Lower lobe of right lung (tissue), 2 donors: ENCODE measurements around the gene GDI1. TPM values are rescaled to one million over a fixed set of nuclear protein-coding genes. Genes with fewer than 3 reads are reported as not detected.

Experiments
- ATAC-seq, 2 donors: fragments of 200-7000 bp; cut with Tn5 transposase; one replicate each; pipeline ENCODE4 v1.9.1; 2020 to 2022; ENCODE audit warnings: mild to moderate bottlenecking in 2 of 2, moderate library complexity in 2 of 2
- DNase-seq: peaks from one replicate; pipeline ENCODE4 v3.0.0-alpha.2; 2020
- H3K27ac ChIP-seq: fragments of 200-600 bp; one replicate; pipeline ENCODE4 v1.8.0; 2022
- H3K27me3 ChIP-seq: fragments of 200-600 bp; one replicate; pipeline ENCODE4 v1.8.0; 2022; ENCODE audit warnings: low read depth
- H3K36me3 ChIP-seq: fragments of 200-600 bp; one replicate; pipeline ENCODE4 v1.8.0; 2022; ENCODE audit warnings: mild to moderate bottlenecking
- H3K4me1 ChIP-seq: fragments of 200-600 bp; one replicate; pipeline ENCODE4 v1.8.0; 2022
- H3K4me3 ChIP-seq: fragments of 200-600 bp; one replicate; pipeline ENCODE4 v1.8.0; 2022; ENCODE audit warnings: mild to moderate bottlenecking
- H3K9me3 ChIP-seq: fragments of 200-600 bp; one replicate; pipeline ENCODE4 v1.8.0; 2022
- CTCF ChIP-seq: fragments of 200-600 bp; IDR thresholded peaks from one replicate; pipeline ENCODE4 v1.8.0; 2022; ENCODE audit warnings: antibody characterized with exemption, mild to moderate bottlenecking
- intact Hi-C: fragments of 100-400 bp; cut with DNase I; formaldehyde crosslinking; loops from one replicate; pipeline ENCODE4 v1.11.0; 2022
- microRNA-seq: library from miRNA; unstranded; fragments of <30 nt; microRNA quantifications from one replicate; pipeline ENCODE4 v1.2.0, GENCODE V29; 2020; ENCODE audit warnings: borderline number of aligned reads
- total RNA-seq: library from RNA; stranded (reverse); fragmentation: NEBNext Ultra II Directional; extraction: Animal tissue kit (Norgen Biotek cat#: 25700); gene quantifications from one replicate; pipeline ENCODE4 v1.2.1, GENCODE V29; 2021
- donor health status: DM: no; HTN: yes; CAD: no; lungs with severe emphysema.

Gene GDI1
- total RNA-seq, 1 donor from 2014 or later, result 111 TPM

GRCh38 chrX:154490414-154491083, 53.6 kb downstream of the GDI1 start, which contains the start of gene SLC10A3:
TSS of gene SLC10A3 (minus strand) at chrX:154490629. CDS start at chrX:154488940, 1,689 bp downstream.
- intact Hi-C loops, result no loop called here
- ATAC-seq, result peak; percentile 92 to 96

More at GRCh38 chrX:154490414-154491083, 53.6 kb downstream of the GDI1 start, which contains the start of gene SLC10A3:
- H3K9me3 ChIP-seq, result no peaks in the 10 kb centered on the region
- peak within 1 kb of the TSS; percentile 63 for H3K4me3 ChIP-seq
- H3K36me3 ChIP-seq, result no peaks in the 10 kb centered on the region
- peaks cover 19% of the 10 kb centered on the region for H3K4me1 ChIP-seq
- H3K27ac ChIP-seq, result peak within 1 kb of the TSS; percentile 94
- peak; percentile 95 for DNase-seq
- no peak for TF ChIP-seq CTCF
- no peaks in the 10 kb centered on the region for H3K27me3 ChIP-seq

Small RNA genes within 50 kb of the gene (microRNA-seq; reads per million reads assigned to microRNA genes)
- not detected for gene MIR6858

Other genes starting within 250 kb of the GDI1 start
- not detected for gene OPN1MW2, start 217.4 kb upstream of the GDI1 start, total RNA-seq
- gene OPN1MW3, start 179.6 kb upstream of the GDI1 start, total RNA-seq, result not detected
- not detected for gene TEX28, start 142.0 kb upstream of the GDI1 start, total RNA-seq
- not detected for gene TKTL1, start 141.4 kb upstream of the GDI1 start, total RNA-seq
- 1,080 TPM for gene FLNA, start 62.5 kb upstream of the GDI1 start, total RNA-seq
- gene EMD, start 57.9 kb upstream of the GDI1 start, total RNA-seq, result 50.9 TPM
- 2,678 TPM for gene RPL10, start 38.8 kb upstream of the GDI1 start, total RNA-seq
- gene DNASE1L1, start 27.9 kb upstream of the GDI1 start, total RNA-seq, result 36.1 TPM
- gene TAFAZZIN, start 25.6 kb upstream of the GDI1 start, total RNA-seq, result 47.8 TPM
- 235 TPM for gene ATP6AP1, start 8.5 kb upstream of the GDI1 start, total RNA-seq
- 77.5 TPM for gene FAM50A, start 7.0 kb downstream of the GDI1 start, total RNA-seq
- 49.0 TPM for gene PLXNA3, start 21.1 kb downstream of the GDI1 start, total RNA-seq
- gene LAGE3, start 42.1 kb downstream of the GDI1 start, total RNA-seq, result 20.4 TPM
- 34.0 TPM for gene UBL4A, start 49.5 kb downstream of the GDI1 start, total RNA-seq
- 20.2 TPM for gene SLC10A3, start 53.5 kb downstream of the GDI1 start, total RNA-seq
- 39.7 TPM for gene FAM3A, start 79.1 kb downstream of the GDI1 start, total RNA-seq
- gene G6PD, start 109.7 kb downstream of the GDI1 start, total RNA-seq, result 80.2 TPM
- 31.4 TPM for gene IKBKG, start 110.5 kb downstream of the GDI1 start, total RNA-seq
- not detected for gene CTAG1A, start 148.0 kb downstream of the GDI1 start, total RNA-seq
- gene CTAG1B, start 182.1 kb downstream of the GDI1 start, total RNA-seq, result not detected
- gene CTAG2, start 216.4 kb downstream of the GDI1 start, total RNA-seq, result not detected